ENCODE measurements around the gene ARRB1.

GRCh38 chr11:75330291-75330690 lies 21.2 kb downstream of the ARRB1 start:
- TF ChIP-seq CTCF (IDR thresholded peaks at IDR 0.05): no peak
- no peak for TF ChIP-seq EZH2 (IDR thresholded peaks at IDR 0.05)

All from neural progenitor cell (in vitro differentiated cells).